Spleen (tissue), 7 donors: ENCODE results near the gene CDH13.

ENCODE experiments used
- POLR2A ChIP-seq, 3 donors: fragments of 450-650 bp; IDR thresholded peaks; one replicate each; pipeline ENCODE4 v1.5.1; 2017; ENCODE audit warnings: antibody characterized with exemption in 3 of 3, mild to moderate bottlenecking in 1 of 3
- TF ChIP-seq, protein P1 (sequence below), 11 experiments: fragments of 200-600 bp in 7 of 11; fragments of 450-650 bp in 4 of 11; sonication (generic) in 4 of 11; IDR thresholded peaks in 8 of 11; conservative IDR thresholded peaks in 3 of 11; 1 replicate in 7 of 11; 2 replicates in 4 of 11; pipeline versions ENCODE4 v1.4.0 to v1.8.0; 2016 to 2021; ENCODE audit warnings: antibody characterized with exemption in 11 of 11, inconsistent platforms in 4 of 11, mild to moderate bottlenecking in 1 of 11
- donor health status: DM: no; HTN: no; CAD: no; lungs with moderate emphysema.
- donor health status: DM: no; HTN: no; CAD: no.
- donor health status: DM: no; HTN: no; CAD: no.

DNA sequence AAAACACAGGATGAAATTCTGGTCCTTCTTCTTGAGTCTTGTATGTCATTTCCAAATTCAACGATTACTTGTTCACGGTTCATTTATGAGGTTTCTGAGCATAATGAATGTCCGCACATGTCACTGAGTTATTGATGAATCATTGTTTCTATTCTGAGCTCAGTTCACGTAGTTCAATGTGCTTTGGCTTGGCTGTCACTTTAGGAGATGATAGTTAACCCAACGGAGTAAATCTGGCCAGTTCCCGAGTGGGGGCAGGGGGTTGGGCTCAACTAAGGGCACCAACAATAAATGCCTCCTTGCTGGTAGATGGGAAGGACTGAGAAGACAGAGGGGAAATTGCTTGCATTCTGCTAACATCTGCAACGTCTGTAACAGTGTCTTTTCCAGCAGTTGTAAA, 941.6 kb downstream of the CDH13 start:
- TF ChIP-seq, protein P1, sequence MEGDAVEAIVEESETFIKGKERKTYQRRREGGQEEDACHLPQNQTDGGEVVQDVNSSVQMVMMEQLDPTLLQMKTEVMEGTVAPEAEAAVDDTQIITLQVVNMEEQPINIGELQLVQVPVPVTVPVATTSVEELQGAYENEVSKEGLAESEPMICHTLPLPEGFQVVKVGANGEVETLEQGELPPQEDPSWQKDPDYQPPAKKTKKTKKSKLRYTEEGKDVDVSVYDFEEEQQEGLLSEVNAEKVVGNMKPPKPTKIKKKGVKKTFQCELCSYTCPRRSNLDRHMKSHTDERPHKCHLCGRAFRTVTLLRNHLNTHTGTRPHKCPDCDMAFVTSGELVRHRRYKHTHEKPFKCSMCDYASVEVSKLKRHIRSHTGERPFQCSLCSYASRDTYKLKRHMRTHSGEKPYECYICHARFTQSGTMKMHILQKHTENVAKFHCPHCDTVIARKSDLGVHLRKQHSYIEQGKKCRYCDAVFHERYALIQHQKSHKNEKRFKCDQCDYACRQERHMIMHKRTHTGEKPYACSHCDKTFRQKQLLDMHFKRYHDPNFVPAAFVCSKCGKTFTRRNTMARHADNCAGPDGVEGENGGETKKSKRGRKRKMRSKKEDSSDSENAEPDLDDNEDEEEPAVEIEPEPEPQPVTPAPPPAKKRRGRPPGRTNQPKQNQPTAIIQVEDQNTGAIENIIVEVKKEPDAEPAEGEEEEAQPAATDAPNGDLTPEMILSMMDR (IDR thresholded peaks at IDR 0.05 in 8 of 11, conservative IDR thresholded peaks at IDR 0.05 in 3 of 11): no peak
- no peak for TF ChIP-seq POLR2A (IDR thresholded peaks at IDR 0.05)
